NCI-H1436 (cell line): ENCODE data around the gene ITIH3.

Source experiments
- DNase-seq: peaks from one replicate; lab custom pipeline; 2025; lab: John Stamatoyannopoulos, UW

The ITIH3 gene

GRCh38 chr3:52793702-52794611 lies 639 bp upstream of the ITIH3 start:
- no peak for DNase-seq

- DNase-seq, result no peak
Observed at GRCh38 chr3:52795298-52795900, 803 bp downstream of the ITIH3 start.

- DNase-seq, result no peak
Observed at GRCh38 chr3:52796411-52796810, 1.8 kb downstream of the ITIH3 start.

- DNase-seq, result no peak
Observed at GRCh38 chr3:52798376-52798977, 3.9 kb downstream of the ITIH3 start.

- no peak for DNase-seq
Observed at GRCh38 chr3:52798978-52799476, 4.4 kb downstream of the ITIH3 start.

GRCh38 chr3:52800079-52800478 lies 5.5 kb downstream of the ITIH3 start:
- no peak for DNase-seq

- no peak for DNase-seq
Observed at GRCh38 chr3:52801839-52802238, 7.2 kb downstream of the ITIH3 start.

GRCh38 chr3:52805270-52806039 lies 10.9 kb downstream of the ITIH3 start:
- DNase-seq, result no peak

GRCh38 chr3:52809149-52809548 lies 14.6 kb downstream of the ITIH3 start:
- no peak for DNase-seq

- no peak for DNase-seq
Observed at GRCh38 chr3:52809662-52810377, 15.2 kb downstream of the ITIH3 start.

GRCh38 chr3:52810923-52811322 lies 16.3 kb downstream of the ITIH3 start:
- DNase-seq, result no peak

GRCh38 chr3:52811452-52812011 lies 16.9 kb downstream of the ITIH3 start:
- no peak for DNase-seq

- no peak for DNase-seq
Observed at GRCh38 chr3:52813810-52814209, 19.2 kb downstream of the ITIH3 start.

- DNase-seq, result no peak
Observed at GRCh38 chr3:52816199-52816598, 21.6 kb downstream of the ITIH3 start.

GRCh38 chr3:52816654-52817053 lies 22.1 kb downstream of the ITIH3 start:
- DNase-seq, result no peak

GRCh38 chr3:52817221-52817620 lies 22.6 kb downstream of the ITIH3 start:
- DNase-seq, result no peak

- DNase-seq, result no peak
Observed at GRCh38 chr3:52817860-52818259, 23.3 kb downstream of the ITIH3 start.

GRCh38 chr3:52819936-52820335 lies 25.3 kb downstream of the ITIH3 start:
- DNase-seq, result no peak

- no peak for DNase-seq
Observed at GRCh38 chr3:52820736-52821135, 26.1 kb downstream of the ITIH3 start.

- no peak for DNase-seq
Observed at GRCh38 chr3:52822363-52822762, 27.8 kb downstream of the ITIH3 start.

- no peak for DNase-seq
Observed at GRCh38 chr3:52824037-52824436, 29.4 kb downstream of the ITIH3 start.
